Measurements from ENCODE around the gene FAM20A.

FAM20A gene

DNA sequence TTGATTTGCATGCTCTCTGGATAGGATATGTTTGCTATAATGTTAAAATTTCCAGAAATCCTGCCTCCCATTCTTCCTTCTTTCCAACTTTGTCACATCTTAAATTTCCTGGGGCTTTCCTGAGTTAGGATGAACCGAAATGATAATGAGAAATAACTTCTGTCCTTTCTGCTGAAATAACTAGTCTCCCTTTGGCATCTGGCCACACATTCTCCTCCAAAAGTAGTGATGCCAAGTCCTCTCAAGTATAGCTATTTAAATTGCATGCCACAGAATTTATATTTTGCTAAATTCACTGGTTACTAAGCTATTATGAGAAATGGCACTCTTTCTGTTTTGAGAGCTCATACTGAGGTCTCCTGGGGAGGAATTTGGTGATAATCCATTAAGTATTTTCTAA lies 30.6 kb downstream of the FAM20A start:
- Mint-ChIP-seq H3K9me3 (no peaks in the 10 kb centered on the region), H3K36me3 (ENCODE audit: low read depth) (no peaks in the 10 kb centered on the region), H3K4me1 (ENCODE audit: low read depth) (no peaks in the 10 kb centered on the region), H3K4me3 (no peak overlapping the region), H3K27ac (no peak overlapping the region), H3K27me3 (ENCODE audit: low read depth) (peaks cover 6% of the 10 kb centered on the region)

DNA sequence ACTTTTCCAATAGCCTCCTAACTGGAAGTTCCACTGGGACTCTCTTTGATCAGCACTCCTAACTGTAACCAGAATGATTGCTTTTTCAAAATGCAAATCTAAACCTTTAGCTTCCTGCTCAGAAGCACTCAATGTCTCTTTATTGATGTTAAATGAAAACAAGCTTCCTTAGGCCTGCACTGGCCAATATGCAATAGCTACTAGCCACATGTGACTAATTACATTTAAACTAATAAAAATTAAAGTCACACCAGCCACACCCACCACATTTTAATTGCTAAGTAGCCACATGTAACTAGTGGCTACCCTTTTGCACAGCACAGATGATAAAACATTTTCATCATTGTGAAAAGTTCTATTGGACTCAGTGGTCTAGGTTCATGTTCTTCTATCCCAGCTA lies 31.8 kb downstream of the FAM20A start:
- Mint-ChIP-seq H3K36me3 (ENCODE audit: low read depth) (no peaks in the 10 kb centered on the region), H3K9me3 (no peaks in the 10 kb centered on the region), H3K4me1 (ENCODE audit: low read depth) (no peaks in the 10 kb centered on the region), H3K27ac (no peak overlapping the region), H3K4me3 (no peak overlapping the region), H3K27me3 (ENCODE audit: low read depth) (peaks cover 7% of the 10 kb centered on the region)

GRCh38 chr17:68568581-68568980 lies 32.6 kb downstream of the FAM20A start:
- H3K4me3 Mint-ChIP-seq, result no peak overlapping the region
- H3K36me3 Mint-ChIP-seq (ENCODE audit: low read depth), result no peaks in the 10 kb centered on the region
- no peaks in the 10 kb centered on the region for H3K4me1 Mint-ChIP-seq (ENCODE audit: low read depth)
- no peaks in the 10 kb centered on the region for H3K9me3 Mint-ChIP-seq
- H3K27me3 Mint-ChIP-seq (ENCODE audit: low read depth), result peaks cover 7% of the 10 kb centered on the region
- no peak overlapping the region for H3K27ac Mint-ChIP-seq

DNA sequence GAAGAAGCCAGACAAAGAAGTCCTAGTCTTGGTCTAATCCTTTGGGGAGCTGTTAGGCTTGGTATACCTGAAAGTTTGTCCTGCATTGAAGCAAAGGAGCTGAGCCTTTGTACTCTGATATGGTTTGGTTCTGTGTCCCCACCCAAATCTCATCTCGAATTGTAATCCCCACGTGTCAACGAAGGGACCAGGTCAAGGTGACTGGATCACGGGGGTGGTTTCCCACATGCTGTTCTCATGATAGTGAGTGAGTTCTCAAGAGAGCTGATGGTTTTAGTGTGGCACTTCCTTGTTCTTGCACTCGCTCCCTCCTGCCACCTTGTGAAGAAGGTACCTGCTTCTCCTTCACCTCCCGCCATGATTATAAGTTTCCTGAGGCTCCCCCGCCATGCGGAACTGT lies 33.6 kb downstream of the FAM20A start:
- Mint-ChIP-seq H3K4me1 (ENCODE audit: low read depth) (no peaks in the 10 kb centered on the region), H3K4me3 (no peak overlapping the region), H3K36me3 (ENCODE audit: low read depth) (no peaks in the 10 kb centered on the region), H3K27me3 (ENCODE audit: low read depth) (peaks cover 7% of the 10 kb centered on the region), H3K27ac (no peak overlapping the region), H3K9me3 (no peaks in the 10 kb centered on the region)

DNA sequence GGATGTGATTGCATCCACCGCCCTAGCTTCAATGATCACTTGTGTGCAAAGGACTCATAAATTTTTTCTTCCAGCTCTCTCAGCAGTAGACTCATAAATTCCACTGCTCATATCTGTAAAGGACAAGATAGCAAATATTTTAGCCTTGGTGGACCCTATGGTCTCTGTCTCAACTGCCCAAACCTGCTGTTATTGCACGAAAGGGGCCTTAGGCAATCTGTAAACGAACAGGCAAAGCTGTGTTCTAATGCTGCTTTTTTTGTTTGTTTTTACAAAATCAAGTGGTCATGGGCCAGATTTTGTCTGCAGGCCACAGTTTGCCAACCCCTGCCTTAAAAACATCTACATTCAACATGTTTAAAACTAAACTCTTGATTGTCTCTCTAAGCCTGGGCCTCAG lies 34.1 kb downstream of the FAM20A start:
- H3K4me3 Mint-ChIP-seq, result no peak overlapping the region
- H3K4me1 Mint-ChIP-seq (ENCODE audit: low read depth), result no peaks in the 10 kb centered on the region
- H3K36me3 Mint-ChIP-seq (ENCODE audit: low read depth), result no peaks in the 10 kb centered on the region
- H3K27me3 Mint-ChIP-seq (ENCODE audit: low read depth), result peaks cover 7% of the 10 kb centered on the region
- H3K27ac Mint-ChIP-seq, result no peak overlapping the region
- H3K9me3 Mint-ChIP-seq, result no peaks in the 10 kb centered on the region

- H3K4me3 Mint-ChIP-seq, result no peak overlapping the region
- H3K27ac Mint-ChIP-seq, result no peak overlapping the region
- H3K9me3 Mint-ChIP-seq, result no peaks in the 10 kb centered on the region
- H3K36me3 Mint-ChIP-seq (ENCODE audit: low read depth), result no peaks in the 10 kb centered on the region
- H3K27me3 Mint-ChIP-seq (ENCODE audit: low read depth), result peaks cover 7% of the 10 kb centered on the region
- no peaks in the 10 kb centered on the region for H3K4me1 Mint-ChIP-seq (ENCODE audit: low read depth)
Measured at GRCh38 chr17:68566442-68566738, 34.8 kb downstream of the FAM20A start.

GRCh38 chr17:68565661-68566441 lies 35.3 kb downstream of the FAM20A start:
- Mint-ChIP-seq H3K27me3 (ENCODE audit: low read depth) (peaks cover 7% of the 10 kb centered on the region), H3K27ac (no peak overlapping the region), H3K4me1 (ENCODE audit: low read depth) (no peaks in the 10 kb centered on the region), H3K36me3 (ENCODE audit: low read depth) (no peaks in the 10 kb centered on the region), H3K9me3 (no peaks in the 10 kb centered on the region), H3K4me3 (no peak overlapping the region)

GRCh38 chr17:68564415-68565111 lies 36.6 kb downstream of the FAM20A start:
- Mint-ChIP-seq H3K9me3 (no peaks in the 10 kb centered on the region), H3K4me1 (ENCODE audit: low read depth) (no peaks in the 10 kb centered on the region), H3K4me3 (no peak overlapping the region), H3K27ac (no peak overlapping the region), H3K36me3 (ENCODE audit: low read depth) (no peaks in the 10 kb centered on the region), H3K27me3 (ENCODE audit: low read depth) (peaks cover 10% of the 10 kb centered on the region)

DNA sequence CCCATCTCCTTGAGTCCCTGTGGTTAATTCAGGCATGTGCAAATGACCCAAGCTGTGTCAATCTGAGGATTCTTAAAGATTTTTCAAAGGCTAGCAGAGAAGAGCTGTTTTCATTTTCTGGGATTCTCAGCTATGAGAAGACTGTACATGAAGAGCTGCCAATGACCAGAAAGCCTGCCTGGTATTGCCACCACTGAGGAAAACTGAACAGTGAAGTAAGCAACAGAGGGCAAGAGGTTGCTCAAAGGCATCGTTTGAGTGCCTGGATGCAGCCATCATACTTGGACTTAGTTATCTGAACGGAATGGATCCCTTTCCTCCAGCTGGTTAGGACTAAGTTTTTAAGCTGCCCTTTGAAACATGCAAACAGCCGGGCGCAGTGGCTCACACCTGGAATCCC lies 38.4 kb downstream of the FAM20A start:
- no peaks in the 10 kb centered on the region for H3K36me3 Mint-ChIP-seq (ENCODE audit: low read depth)
- H3K4me3 Mint-ChIP-seq, result no peak overlapping the region
- H3K4me1 Mint-ChIP-seq (ENCODE audit: low read depth), result no peaks in the 10 kb centered on the region
- H3K9me3 Mint-ChIP-seq, result no peaks in the 10 kb centered on the region
- H3K27me3 Mint-ChIP-seq (ENCODE audit: low read depth), result peaks cover 11% of the 10 kb centered on the region
- H3K27ac Mint-ChIP-seq, result no peak overlapping the region

DNA sequence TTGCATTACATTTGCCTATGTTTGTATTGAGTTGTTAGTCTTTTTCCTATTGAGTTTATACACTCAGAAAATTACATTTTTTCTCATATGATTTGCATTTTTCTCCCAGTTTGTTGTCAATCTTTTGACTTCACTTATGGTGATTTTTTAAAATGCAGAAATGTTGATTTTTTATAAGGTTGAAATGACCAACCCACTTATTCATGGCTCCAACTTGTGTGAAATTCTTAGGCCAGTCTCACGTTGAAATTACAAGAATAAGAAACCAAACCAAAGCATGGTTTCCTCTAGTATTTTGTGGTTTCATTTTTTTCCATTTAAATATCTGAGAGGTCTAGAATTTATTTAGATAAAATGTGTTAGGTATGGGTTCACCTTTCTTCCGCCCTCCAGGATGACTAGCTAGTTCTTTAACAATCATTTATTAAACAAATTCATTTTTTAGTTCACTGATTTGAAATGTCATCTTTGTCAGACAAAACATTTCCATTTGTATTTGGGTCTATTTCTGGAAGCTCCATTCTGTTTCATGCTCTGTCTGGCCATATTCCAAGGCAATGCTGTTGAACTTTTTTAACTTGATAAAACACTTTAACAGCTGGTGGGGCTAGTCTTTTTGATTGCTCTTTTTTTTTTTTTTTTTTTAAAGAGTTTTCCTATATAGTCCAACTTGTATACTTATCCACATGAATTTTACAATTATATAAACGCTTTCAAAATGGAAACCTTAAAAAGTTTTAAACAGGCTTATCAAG lies 40.0 kb downstream of the FAM20A start:
- H3K36me3 Mint-ChIP-seq (ENCODE audit: low read depth), result no peaks in the 10 kb centered on the region
- no peak overlapping the region for H3K27ac Mint-ChIP-seq
- H3K9me3 Mint-ChIP-seq, result no peaks in the 10 kb centered on the region
- no peaks in the 10 kb centered on the region for H3K4me1 Mint-ChIP-seq (ENCODE audit: low read depth)
- no peak overlapping the region for H3K4me3 Mint-ChIP-seq
- peaks cover 11% of the 10 kb centered on the region for H3K27me3 Mint-ChIP-seq (ENCODE audit: low read depth)

GRCh38 chr17:68559316-68559715 lies 41.9 kb downstream of the FAM20A start:
- H3K27ac Mint-ChIP-seq, result no peak overlapping the region
- no peaks in the 10 kb centered on the region for H3K4me1 Mint-ChIP-seq (ENCODE audit: low read depth)
- H3K36me3 Mint-ChIP-seq (ENCODE audit: low read depth), result no peaks in the 10 kb centered on the region
- H3K27me3 Mint-ChIP-seq (ENCODE audit: low read depth), result peaks cover 5% of the 10 kb centered on the region
- no peak overlapping the region for H3K4me3 Mint-ChIP-seq
- H3K9me3 Mint-ChIP-seq, result no peaks in the 10 kb centered on the region

- Mint-ChIP-seq H3K36me3 (ENCODE audit: low read depth) (no peaks in the 10 kb centered on the region), H3K4me1 (ENCODE audit: low read depth) (peaks cover 2% of the 10 kb centered on the region), H3K4me3 (no peak overlapping the region), H3K27ac (no peak overlapping the region), H3K9me3 (no peaks in the 10 kb centered on the region), H3K27me3 (ENCODE audit: low read depth) (peaks cover 5% of the 10 kb centered on the region)
Measured at GRCh38 chr17:68556551-68556950, 44.6 kb downstream of the FAM20A start.

DNA sequence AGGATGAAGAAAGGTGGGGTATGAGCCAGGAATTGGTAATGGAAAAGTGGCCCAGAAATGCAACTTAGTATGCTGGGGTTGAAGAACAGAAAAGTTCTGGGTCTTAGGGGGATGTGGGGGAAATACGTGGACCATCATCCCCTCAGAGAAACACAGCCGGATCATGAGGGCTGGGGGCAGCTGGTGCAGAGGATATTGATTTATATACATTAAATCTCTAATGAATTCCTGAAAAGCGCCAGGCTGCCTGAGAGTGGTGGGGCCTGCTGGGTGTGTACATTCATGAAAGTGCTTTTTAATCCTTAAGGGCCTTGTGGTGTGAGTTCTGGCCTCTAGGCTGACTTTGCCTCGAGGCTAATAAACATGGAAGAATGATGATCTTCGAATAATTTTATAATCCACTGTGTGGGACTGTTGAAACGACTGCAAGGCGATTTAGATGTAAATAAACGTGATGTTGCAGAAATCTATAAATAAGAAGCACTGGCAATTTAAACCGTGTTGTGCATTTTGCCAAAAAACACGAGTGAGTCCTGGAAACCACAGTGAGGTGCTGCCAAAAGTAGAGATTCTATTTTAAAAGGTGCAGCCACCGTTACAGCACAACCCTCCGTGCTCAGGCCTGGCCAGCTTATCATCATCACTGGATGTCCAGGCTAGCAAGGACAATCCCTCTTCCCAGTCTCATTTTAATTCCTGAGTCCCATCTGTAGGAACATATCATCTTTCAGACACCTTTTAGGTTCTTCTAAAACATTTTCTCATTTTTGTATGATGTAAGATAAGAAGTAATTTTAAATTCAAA lies 56.9 kb downstream of the FAM20A start:
- Mint-ChIP-seq H3K4me3 (no peak overlapping the region), H3K9me3 (no peaks in the 10 kb centered on the region), H3K4me1 (ENCODE audit: low read depth) (no peaks in the 10 kb centered on the region), H3K36me3 (ENCODE audit: low read depth) (no peaks in the 10 kb centered on the region), H3K27ac (no peak overlapping the region), H3K27me3 (ENCODE audit: low read depth) (no peaks in the 10 kb centered on the region)

DNA sequence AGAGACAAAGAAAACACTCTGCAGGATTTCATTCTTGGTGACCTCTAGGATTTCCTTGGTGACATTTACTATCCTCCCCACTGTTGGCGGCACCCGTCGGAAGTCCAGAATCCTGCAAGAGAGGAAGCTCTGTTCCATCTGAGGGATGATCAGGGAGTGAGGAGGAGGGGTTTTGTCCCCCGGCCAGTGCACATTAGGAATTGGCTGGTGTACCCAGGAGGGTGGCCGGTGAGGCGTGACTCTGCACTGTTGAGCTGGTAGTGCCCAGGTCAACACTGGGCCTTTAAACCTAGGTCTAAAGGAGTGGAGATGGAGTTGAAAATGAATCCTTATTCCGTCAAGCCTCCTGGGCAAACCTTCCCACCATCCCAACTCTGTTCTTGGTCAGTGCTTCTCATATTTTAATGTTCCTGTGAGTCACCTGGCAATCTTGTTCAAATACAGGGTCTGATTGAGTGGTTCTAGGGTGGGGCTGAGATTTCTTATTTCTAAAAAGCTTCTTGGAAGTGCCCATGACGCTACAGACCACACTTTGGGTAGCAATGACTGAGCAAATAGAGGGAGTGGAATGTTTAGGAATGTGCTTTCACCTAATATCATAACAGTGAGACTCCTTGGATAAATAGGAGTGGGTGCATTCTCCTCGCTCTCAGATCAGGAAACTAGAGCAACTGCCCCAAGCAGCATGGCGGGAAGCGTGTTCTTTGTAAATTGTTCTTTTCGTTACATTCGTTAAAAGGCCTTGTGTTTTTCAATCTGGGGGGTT lies 58.3 kb downstream of the FAM20A start:
- Mint-ChIP-seq H3K4me3 (no peak overlapping the region), H3K27ac (no peak overlapping the region), H3K27me3 (ENCODE audit: low read depth) (no peaks in the 10 kb centered on the region), H3K9me3 (no peaks in the 10 kb centered on the region), H3K4me1 (ENCODE audit: low read depth) (no peaks in the 10 kb centered on the region), H3K36me3 (ENCODE audit: low read depth) (peaks cover 6% of the 10 kb centered on the region)

Data from T-helper 1 cell treated with Interleukin-12 subunit alpha and Interleukin-12 subunit beta and Interleukin-4 antibody, amounts not matched to agents 30 μg/mL and 1 μg/mL, for 36 hours (primary cell).